PC-9 (cell line): ENCODE data around the gene MEAK7. TPM values are rescaled to one million over a fixed set of nuclear protein-coding genes. Genes with fewer than 3 reads are reported as not detected.

Source experiments
- BruUV-seq: library from RNA; stranded (reverse); fragments of 400-500 nt; replicated peaks from 2 replicates; lab custom pipeline; 2021; lab: Mats Ljungman, UMichigan
- CTCF ChIA-PET: fragments of 300-600 bp; sonication (Branson Sonifier 250); formaldehyde crosslinking; loops from one replicate; lab custom pipeline; 2022; ENCODE audit warnings: antibody characterized with exemption; lab: Charles Lee
- POLR2A ChIA-PET: fragments of 300-600 bp; sonication (Branson Sonifier 250); formaldehyde crosslinking; loops from one replicate; lab custom pipeline; 2022; ENCODE audit warnings: antibody characterized with exemption; ENCODE audit not compliant: unreplicated experiment; lab: Charles Lee
- DNase-seq, 2 experiments: peaks; one replicate each; pipeline versions ENCODE4 v3.0.0 to v3.0.0-alpha.2; 2015 to 2022; ENCODE audit warnings: mixed read lengths in 1 of 2
- H2AFZ ChIP-seq: fragments of 200-600 bp; sonication (generic); 2 replicates; pipeline ENCODE4 v1.8.1; 2017; ENCODE audit warnings: antibody characterized with exemption
- H3F3A ChIP-seq: fragments of 200-600 bp; sonication (generic); 2 replicates; pipeline ENCODE4 v1.8.1; 2017; ENCODE audit warnings: antibody characterized with exemption, mild to moderate bottlenecking, low read depth; ENCODE audit not compliant: insufficient read depth
- H3K27ac ChIP-seq: fragments of 200-600 bp; sonication (generic); 2 replicates; pipeline ENCODE4 v1.6.1; 2016; ENCODE audit warnings: mixed run types
- H3K27me3 ChIP-seq: fragments of 200-600 bp; sonication (generic); 2 replicates; pipeline ENCODE4 v1.6.1; 2016; ENCODE audit warnings: low read depth, mixed run types; ENCODE audit not compliant: insufficient read depth
- H3K36me3 ChIP-seq: fragments of 200-600 bp; sonication (generic); 2 replicates; pipeline ENCODE4 v1.6.1; 2016; ENCODE audit warnings: low read depth, mixed run types
- H3K4me1 ChIP-seq: fragments of 200-600 bp; sonication (generic); replicated peaks from 2 replicates; pipeline ENCODE4 v1.6.1; 2016; ENCODE audit warnings: mixed run types; ENCODE audit not compliant: insufficient read depth
- H3K4me2 ChIP-seq: fragments of 200-600 bp; sonication (generic); 2 replicates; pipeline ENCODE4 v1.6.1; 2017; ENCODE audit warnings: mixed run types
- H3K4me3 ChIP-seq: fragments of 200-600 bp; sonication (generic); 2 replicates; pipeline ENCODE4 v1.6.1; 2016; ENCODE audit warnings: mixed run types
- H3K79me2 ChIP-seq: fragments of 200-600 bp; sonication (generic); 2 replicates; pipeline ENCODE4 v1.6.1; 2017; ENCODE audit warnings: low read depth, mixed run types
- H3K9me2 ChIP-seq: fragments of 200-600 bp; sonication (generic); 2 replicates; pipeline ENCODE4 v1.8.1; 2017; ENCODE audit warnings: mild to moderate bottlenecking; ENCODE audit not compliant: insufficient read depth
- H3K9me3 ChIP-seq: fragments of 200-600 bp; sonication (generic); 2 replicates; pipeline ENCODE4 v1.8.1; 2016; ENCODE audit warnings: low read depth; ENCODE audit not compliant: insufficient read depth
- H4K20me1 ChIP-seq: fragments of 200-600 bp; sonication (generic); 2 replicates; pipeline ENCODE4 v1.8.1; 2017; ENCODE audit not compliant: insufficient read depth
- CTCF ChIP-seq: fragments of 200-600 bp; sonication (generic); conservative IDR thresholded peaks from 2 replicates; pipeline ENCODE4 v1.6.1; 2017; ENCODE audit warnings: mixed run types, antibody characterized with exemption, mild to moderate bottlenecking, moderate library complexity
- EZH2 ChIP-seq: fragments of 200-600 bp; sonication (generic); IDR thresholded peaks from 2 replicates; pipeline ENCODE4 v1.8.0; 2017; ENCODE audit warnings: antibody characterized with exemption, low read depth
- intact Hi-C: fragments of 100-400 bp; cut with micrococcal nuclease; formaldehyde crosslinking; loops from one replicate; pipeline ENCODE4 v1.10.0; 2022; ENCODE audit not compliant: unreplicated experiment
- total RNA-seq: library from RNA; stranded (reverse); gene quantifications from 2 replicates; pipeline ENCODE4 v1.2.3, GENCODE V29; 2021

The MEAK7 gene
- total RNA-seq, 1 experiment from 2014 or later, result 73.4 TPM

- no peak overlapping the region for H3K4me3 ChIP-seq
- H4K20me1 ChIP-seq, result no peaks in the 10 kb centered on the region
- ChIA-PET POLR2A (no interaction called here), CTCF (no interaction called here)
- TF ChIP-seq EZH2, result no peak
- no peak for TF ChIP-seq CTCF
- H3K79me2 ChIP-seq, result peaks cover 28% of the 10 kb centered on the region
- DNase-seq, result no peak
- no peak overlapping the region for H2AFZ ChIP-seq
- no peaks in the 10 kb centered on the region for H3K9me3 ChIP-seq
- H3K4me2 ChIP-seq, result no peak overlapping the region
- no peaks in the 10 kb centered on the region for H3K9me2 ChIP-seq
- peaks cover 60% of the 10 kb centered on the region for H3K36me3 ChIP-seq
- intact Hi-C loops, result no loop called here
- BruUV-seq, result no TSS peak
- H3K27me3 ChIP-seq, result no peaks in the 10 kb centered on the region
- no peak overlapping the region for H3K27ac ChIP-seq
- peaks cover 35% of the 10 kb centered on the region for H3F3A ChIP-seq
- H3K4me1 ChIP-seq, result peaks cover 41% of the 10 kb centered on the region
Measured at GRCh38 chr16:84496991-84497390, 7.5 kb downstream of the MEAK7 start.

GRCh38 chr16:84495506-84495905 is 9.0 kb downstream of the MEAK7 start:
- intact Hi-C loops, result no loop called here
- CTCF ChIA-PET, result no interaction called here
- no TSS peak for BruUV-seq

GRCh38 chr16:84489131-84489530 is 15.3 kb downstream of the MEAK7 start:
- CTCF ChIA-PET, result no interaction called here
- DNase-seq, result no peak
- no peaks in the 10 kb centered on the region for H3K79me2 ChIP-seq
- no peak overlapping the region for H3K27ac ChIP-seq
- H3K36me3 ChIP-seq, result peaks cover 50% of the 10 kb centered on the region
- no peaks in the 10 kb centered on the region for H3K4me1 ChIP-seq
- no peak overlapping the region for H3K4me3 ChIP-seq
- H2AFZ ChIP-seq, result no peak overlapping the region
- no peaks in the 10 kb centered on the region for H3K27me3 ChIP-seq
- TF ChIP-seq CTCF (no peak), EZH2 (no peak)
- H3K4me2 ChIP-seq, result no peak overlapping the region
- no peaks in the 10 kb centered on the region for H3K9me2 ChIP-seq
- no TSS peak for BruUV-seq
- POLR2A ChIA-PET, result interaction anchor here (0.7 kb wide), 1 partner anchor 41 kb away, joined by 4 read pairs; no protein-coding TSS in a partner anchor
- no peaks in the 10 kb centered on the region for H3F3A ChIP-seq
- H3K9me3 ChIP-seq, result no peaks in the 10 kb centered on the region
- H4K20me1 ChIP-seq, result no peaks in the 10 kb centered on the region
- intact Hi-C loops, result no loop called here

More at GRCh38 chr16:84495506-84495905, 9.0 kb downstream of the MEAK7 start:
- H3K9me2 ChIP-seq, result no peaks in the 10 kb centered on the region
- peaks cover 27% of the 10 kb centered on the region for H3K4me1 ChIP-seq
- no peaks in the 10 kb centered on the region for H3K27me3 ChIP-seq
- no peak for DNase-seq
- POLR2A ChIA-PET, result no interaction called here
- H4K20me1 ChIP-seq, result no peaks in the 10 kb centered on the region
- H3K36me3 ChIP-seq, result peaks cover 66% of the 10 kb centered on the region
- no peak overlapping the region for H3K4me3 ChIP-seq
- no peak overlapping the region for H2AFZ ChIP-seq
- H3K27ac ChIP-seq, result no peak overlapping the region
- peaks cover 22% of the 10 kb centered on the region for H3F3A ChIP-seq
- TF ChIP-seq EZH2, result no peak
- no peak for TF ChIP-seq CTCF
- no peaks in the 10 kb centered on the region for H3K9me3 ChIP-seq
- peaks cover 25% of the 10 kb centered on the region for H3K79me2 ChIP-seq
- no peak overlapping the region for H3K4me2 ChIP-seq
